Gastrocnemius medialis (tissue), 4 donors: ENCODE measurements around the gene ROCK1. TPM values are rescaled to one million over a fixed set of nuclear protein-coding genes. Genes with fewer than 3 reads are reported as not detected.
A peak's percentile ranks its signal among the peaks of the same experiment; 100 is the strongest.

Experiments used
- ATAC-seq, 2 donors: fragments of 150-250 bp; one replicate each; pipeline ENCODE4 v1.9.1; 2016
- DNase-seq, 2 donors: peaks; one replicate each; pipeline ENCODE4 v3.0.0-alpha.2; 2019
- H3K27ac ChIP-seq, 4 donors: fragments of 200-600 bp; sonication (generic); 1 replicate in 1 of 4; 2 replicates in 3 of 4; pipeline ENCODE4 v1.5.1; 2016 to 2018; ENCODE audit warnings: mild to moderate bottlenecking in 2 of 4, moderate library complexity in 1 of 4
- H3K27me3 ChIP-seq, 3 donors: fragments of 200-600 bp; sonication (generic) in 2 of 3; 1 replicate in 1 of 3; 2 replicates in 2 of 3; pipeline versions ENCODE4 v1.5.1 to v1.6.0; 2016 to 2019; ENCODE audit warnings: mild to moderate bottlenecking in 1 of 3, moderate library complexity in 1 of 3
- H3K36me3 ChIP-seq, 2 donors: fragments of 200-600 bp; sonication (generic) in 1 of 2; one replicate each; pipeline ENCODE4 v1.5.1; 2017 to 2018
- H3K4me1 ChIP-seq, 2 donors: fragments of 200-600 bp; sonication (generic) in 1 of 2; one replicate each; pipeline ENCODE4 v1.5.1; 2016 to 2017; ENCODE audit warnings: mild to moderate bottlenecking in 2 of 2
- H3K4me3 ChIP-seq, 4 donors: fragments of 200-600 bp; sonication (generic) in 3 of 4; 1 replicate in 1 of 4; 2 replicates in 3 of 4; pipeline ENCODE4 v1.5.1; 2016 to 2019; ENCODE audit warnings: mild to moderate bottlenecking in 2 of 4
- H3K9me3 ChIP-seq, 3 donors: fragments of 200-600 bp; sonication (generic) in 2 of 3; 1 replicate in 1 of 3; 2 replicates in 2 of 3; pipeline ENCODE4 v1.5.1; 2016 to 2019
- POLR2A ChIP-seq, 2 donors: fragments of 450-650 bp; IDR thresholded peaks; one replicate each; pipeline ENCODE4 v1.6.1; 2017; ENCODE audit warnings: antibody characterized with exemption in 2 of 2, mild to moderate bottlenecking in 2 of 2, moderate library complexity in 2 of 2
- in situ Hi-C, 4 donors: fragments of 200-750 bp; cut with MboI; loops; one replicate each; pipeline versions ENCODE4 v1.15.0 to v1.8.0; 2017; ENCODE audit warnings: low sequenced_read_pairs in 4 of 4
- intact Hi-C: fragments of 100-400 bp; cut with DNase I; formaldehyde crosslinking; loops from one replicate; pipeline ENCODE4 v1.15.1; 2023; ENCODE audit warnings: low total_unique reads
- total RNA-seq, 4 donors: library from RNA; depleted of rRNA; stranded (reverse); fragments of >200 nt; gene quantifications; one replicate each; pipeline versions ENCODE4 v1.1.0 to v1.2.3, GENCODE V29; 2016
- TF ChIP-seq, protein P1 (sequence below), 5 experiments: fragments of 450-650 bp in 3 of 5; fragments of 200-600 bp in 2 of 5; sonication (generic) in 2 of 5; IDR thresholded peaks in 4 of 5; conservative IDR thresholded peaks in 1 of 5; 1 replicate in 4 of 5; 2 replicates in 1 of 5; pipeline ENCODE4 v1.5.1; 2016 to 2019; ENCODE audit warnings: antibody characterized with exemption in 5 of 5, mild to moderate bottlenecking in 3 of 5, moderate library complexity in 3 of 5

The ROCK1 gene
- total RNA-seq, 4 donors from 2014 or later = 11.0 to 15.7 (median 12.7) TPM

DNA sequence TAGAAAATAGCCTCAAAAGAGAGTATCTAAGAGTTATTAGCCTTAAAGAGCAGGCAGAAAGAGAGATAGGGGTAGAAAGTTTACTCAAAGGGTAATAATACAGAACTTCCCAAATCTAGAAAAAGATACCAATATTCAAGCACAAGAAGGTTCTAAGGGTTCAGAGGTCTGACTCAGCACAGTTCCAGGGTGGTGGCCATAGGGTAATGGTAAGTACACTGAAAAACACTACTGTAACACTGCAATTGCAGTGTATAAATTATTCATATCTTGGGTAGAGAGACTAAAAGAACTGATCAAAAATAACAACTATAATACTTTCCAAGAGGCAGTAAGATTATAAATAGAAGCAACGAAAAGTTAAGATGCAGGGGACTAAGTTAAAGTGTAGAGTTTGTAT, 115.2 kb downstream of the ROCK1 start:
- in situ Hi-C loops = no loop called here
- Histone ChIP-seq H3K4me3 (no peak overlapping the region), H3K27ac (no peak overlapping the region), H3K4me1 (peaks cover 8 to 12% of the 10 kb centered on the region in 2 donors), H3K36me3 (peaks cover 0 to 11% of the 10 kb centered on the region in 2 donors), H3K27me3 (no peaks in the 10 kb centered on the region), H3K9me3 (no peaks in the 10 kb centered on the region)
- TF ChIP-seq POLR2A (IDR thresholded peaks at IDR 0.05) = no peak
- TF ChIP-seq, protein P1, sequence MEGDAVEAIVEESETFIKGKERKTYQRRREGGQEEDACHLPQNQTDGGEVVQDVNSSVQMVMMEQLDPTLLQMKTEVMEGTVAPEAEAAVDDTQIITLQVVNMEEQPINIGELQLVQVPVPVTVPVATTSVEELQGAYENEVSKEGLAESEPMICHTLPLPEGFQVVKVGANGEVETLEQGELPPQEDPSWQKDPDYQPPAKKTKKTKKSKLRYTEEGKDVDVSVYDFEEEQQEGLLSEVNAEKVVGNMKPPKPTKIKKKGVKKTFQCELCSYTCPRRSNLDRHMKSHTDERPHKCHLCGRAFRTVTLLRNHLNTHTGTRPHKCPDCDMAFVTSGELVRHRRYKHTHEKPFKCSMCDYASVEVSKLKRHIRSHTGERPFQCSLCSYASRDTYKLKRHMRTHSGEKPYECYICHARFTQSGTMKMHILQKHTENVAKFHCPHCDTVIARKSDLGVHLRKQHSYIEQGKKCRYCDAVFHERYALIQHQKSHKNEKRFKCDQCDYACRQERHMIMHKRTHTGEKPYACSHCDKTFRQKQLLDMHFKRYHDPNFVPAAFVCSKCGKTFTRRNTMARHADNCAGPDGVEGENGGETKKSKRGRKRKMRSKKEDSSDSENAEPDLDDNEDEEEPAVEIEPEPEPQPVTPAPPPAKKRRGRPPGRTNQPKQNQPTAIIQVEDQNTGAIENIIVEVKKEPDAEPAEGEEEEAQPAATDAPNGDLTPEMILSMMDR (IDR thresholded peaks at IDR 0.05 in 4 of 5, conservative IDR thresholded peaks at IDR 0.05 in 1 of 5) = no peak
- no peak for ATAC-seq
- intact Hi-C loops = loop anchor here (10.0 kb wide), 1 partner anchor 188 kb away; no protein-coding TSS in a partner anchor
- no peak for DNase-seq

DNA sequence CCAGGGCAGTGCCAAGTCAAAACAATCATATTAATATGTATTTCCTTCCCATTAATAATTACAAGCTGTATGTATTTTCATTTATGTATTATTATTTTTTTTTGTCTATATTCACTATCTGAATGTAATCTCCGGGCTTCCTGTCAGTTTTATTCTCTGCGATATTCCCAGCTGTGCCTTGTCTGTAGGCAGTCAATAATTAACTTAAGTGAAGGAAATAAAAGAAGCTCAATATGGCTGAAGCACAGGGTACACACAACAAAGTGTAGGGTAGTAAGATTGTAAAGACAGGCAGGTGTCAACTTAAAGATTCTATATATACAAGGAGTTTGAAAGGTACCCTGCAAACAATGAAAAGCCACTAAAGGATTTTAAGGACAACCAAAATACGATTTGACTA, 122.9 kb downstream of the ROCK1 start:
- H3K4me1 ChIP-seq = no peaks in the 10 kb centered on the region
- peaks cover 5 to 54% of the 10 kb centered on the region in 2 donors for H3K36me3 ChIP-seq
- in situ Hi-C loops = no loop called here

DNA sequence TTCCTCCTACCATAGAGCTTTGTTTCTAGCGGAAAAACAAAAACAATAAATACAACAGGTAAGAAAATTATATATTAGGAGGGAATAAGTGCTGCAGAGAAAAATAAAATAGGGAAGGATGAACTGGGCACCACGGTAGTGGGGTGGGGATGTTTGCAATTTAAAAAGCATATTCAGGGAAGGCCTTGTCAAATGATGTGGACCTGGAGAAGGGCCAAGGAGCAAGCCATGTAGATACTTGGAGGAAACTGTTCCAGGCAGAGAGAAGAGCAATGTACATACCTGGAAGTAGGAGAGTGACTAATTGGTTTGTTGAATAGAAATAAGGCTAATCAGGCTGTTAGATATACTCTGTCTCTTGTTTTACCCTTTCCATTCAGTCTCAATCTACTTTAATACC, 136.5 kb downstream of the ROCK1 start:
- DNase-seq (no peak), ATAC-seq (no peak)
- in situ Hi-C loops (loop anchor here in 1 of 4 donors (10.0 kb wide), 1 partner anchor 160 kb away; no protein-coding TSS in a partner anchor), intact Hi-C loops (no loop called here)
- no peak for TF ChIP-seq POLR2A (IDR thresholded peaks at IDR 0.05)
- TF ChIP-seq, protein P1 (IDR thresholded peaks at IDR 0.05 in 4 of 5, conservative IDR thresholded peaks at IDR 0.05 in 1 of 5) = no peak
- no peaks in the 10 kb centered on the region for H3K9me3 ChIP-seq
- no peaks in the 10 kb centered on the region for H3K4me1 ChIP-seq
- H3K4me3 ChIP-seq = no peak overlapping the region
- H3K36me3 ChIP-seq = peaks cover 0 to 48% of the 10 kb centered on the region in 2 donors
- no peaks in the 10 kb centered on the region for H3K27me3 ChIP-seq
- no peak overlapping the region for H3K27ac ChIP-seq

More for the DNA sequence above, 122.9 kb downstream of the ROCK1 start:
- H3K27me3 ChIP-seq = no peaks in the 10 kb centered on the region
- no peaks in the 10 kb centered on the region for H3K9me3 ChIP-seq
- H3K4me3 ChIP-seq = no peak overlapping the region
- no peak for TF ChIP-seq POLR2A (IDR thresholded peaks at IDR 0.05)
- TF ChIP-seq, protein P1 (IDR thresholded peaks at IDR 0.05 in 4 of 5, conservative IDR thresholded peaks at IDR 0.05 in 1 of 5) = no peak
- H3K27ac ChIP-seq = no peak overlapping the region
- intact Hi-C loops = no loop called here
- ATAC-seq (no peak), DNase-seq (no peak)

DNA sequence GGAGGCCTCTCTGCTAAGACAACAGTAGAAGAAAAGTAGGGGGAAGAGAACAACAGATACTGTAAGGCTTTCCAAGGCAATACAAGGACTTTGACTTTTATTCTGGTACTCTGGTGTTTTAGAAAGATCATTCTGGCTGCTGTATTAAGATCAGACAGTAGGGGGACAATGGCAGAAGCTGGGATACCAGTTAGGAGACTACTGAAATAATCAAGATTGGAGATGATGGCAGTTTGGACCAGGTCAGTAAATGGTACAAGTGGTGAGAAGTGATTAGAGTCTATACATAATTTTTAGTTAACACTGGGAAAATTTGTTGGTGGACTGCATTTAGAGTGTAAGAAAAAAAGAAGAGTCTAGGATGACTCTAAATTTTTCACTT, 139.7 kb downstream of the ROCK1 start:
- Histone ChIP-seq H3K9me3 (no peaks in the 10 kb centered on the region), H3K27ac (no peak overlapping the region), H3K4me1 (no peaks in the 10 kb centered on the region), H3K36me3 (peaks cover 0 to 48% of the 10 kb centered on the region in 2 donors), H3K27me3 (no peaks in the 10 kb centered on the region), H3K4me3 (no peak overlapping the region)
- in situ Hi-C loops = loop anchor here in 1 of 4 donors (10.0 kb wide), 1 partner anchor 163 kb away; no protein-coding TSS in a partner anchor
- ATAC-seq (no peak), DNase-seq (no peak)
- TF ChIP-seq POLR2A (IDR thresholded peaks at IDR 0.05) = no peak
- TF ChIP-seq, protein P1 (IDR thresholded peaks at IDR 0.05 in 4 of 5, conservative IDR thresholded peaks at IDR 0.05 in 1 of 5) = peak in 2 of 5 experiments; percentile 18 to 36
- intact Hi-C loops = no loop called here

DNA sequence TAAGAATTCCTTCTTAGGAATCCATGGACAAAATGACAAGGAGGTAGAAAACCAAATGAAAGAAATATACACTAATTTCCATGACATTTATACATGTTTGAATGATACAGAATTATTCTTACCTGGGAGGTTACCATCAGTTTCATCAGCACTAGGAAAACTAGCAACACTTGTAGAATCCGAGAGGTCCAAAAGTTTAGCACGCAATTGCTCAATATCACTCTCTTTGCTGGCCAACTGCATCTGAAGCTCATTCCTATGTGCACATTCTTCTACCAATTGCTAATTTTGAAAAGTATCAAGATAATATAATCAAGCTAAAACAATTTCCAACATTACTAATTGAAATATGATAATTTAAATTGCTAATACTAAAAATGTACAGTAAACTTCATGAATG, 144.8 kb downstream of the ROCK1 start:
- DNase-seq (no peak), ATAC-seq (no peak)
- in situ Hi-C loops (no loop called here), intact Hi-C loops (no loop called here)
- Histone ChIP-seq H3K27me3 (no peaks in the 10 kb centered on the region), H3K36me3 (peaks cover 0 to 55% of the 10 kb centered on the region in 2 donors), H3K9me3 (no peaks in the 10 kb centered on the region), H3K4me3 (no peak overlapping the region), H3K27ac (no peak overlapping the region), H3K4me1 (no peaks in the 10 kb centered on the region)
- no peak for TF ChIP-seq POLR2A (IDR thresholded peaks at IDR 0.05)
- TF ChIP-seq, protein P1 (IDR thresholded peaks at IDR 0.05 in 4 of 5, conservative IDR thresholded peaks at IDR 0.05 in 1 of 5) = no peak
